GM18858 (cell line): ENCODE data around the gene RXRA.

Experiments used
- ATAC-seq: cut with Tn5 transposase; IDR thresholded peaks from one replicate; pipeline ENCODE4 v1.9.1; 2021; ENCODE audit not compliant: unreplicated experiment

The RXRA gene

DNA sequence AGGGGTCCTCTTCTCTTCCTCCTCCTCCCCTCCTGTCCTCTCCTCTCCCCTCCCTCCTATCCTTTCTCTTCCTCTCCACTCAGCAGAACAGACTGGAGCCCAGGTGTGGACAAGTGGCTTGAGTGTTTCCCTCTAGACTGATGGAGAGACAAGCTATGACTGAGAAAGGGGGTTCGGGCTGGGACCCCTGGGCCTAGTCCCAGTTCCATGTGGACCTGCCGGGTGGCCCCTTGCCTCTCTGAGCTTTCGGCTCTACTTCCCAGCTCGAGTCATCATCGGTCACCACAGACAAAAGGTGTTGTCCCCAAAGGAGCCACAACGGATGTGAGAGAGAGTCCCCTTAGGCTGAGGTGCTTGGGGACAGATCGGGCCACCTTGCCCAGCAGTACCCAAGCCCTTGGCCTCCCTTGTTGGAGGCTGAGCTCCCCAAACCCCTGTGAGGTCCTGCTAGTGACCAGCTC lies 3.4 kb upstream of the RXRA start:
- ATAC-seq = no peak

GRCh38 chr9:134323741-134324358 lies 2.4 kb upstream of the RXRA start:
- no peak for ATAC-seq

DNA sequence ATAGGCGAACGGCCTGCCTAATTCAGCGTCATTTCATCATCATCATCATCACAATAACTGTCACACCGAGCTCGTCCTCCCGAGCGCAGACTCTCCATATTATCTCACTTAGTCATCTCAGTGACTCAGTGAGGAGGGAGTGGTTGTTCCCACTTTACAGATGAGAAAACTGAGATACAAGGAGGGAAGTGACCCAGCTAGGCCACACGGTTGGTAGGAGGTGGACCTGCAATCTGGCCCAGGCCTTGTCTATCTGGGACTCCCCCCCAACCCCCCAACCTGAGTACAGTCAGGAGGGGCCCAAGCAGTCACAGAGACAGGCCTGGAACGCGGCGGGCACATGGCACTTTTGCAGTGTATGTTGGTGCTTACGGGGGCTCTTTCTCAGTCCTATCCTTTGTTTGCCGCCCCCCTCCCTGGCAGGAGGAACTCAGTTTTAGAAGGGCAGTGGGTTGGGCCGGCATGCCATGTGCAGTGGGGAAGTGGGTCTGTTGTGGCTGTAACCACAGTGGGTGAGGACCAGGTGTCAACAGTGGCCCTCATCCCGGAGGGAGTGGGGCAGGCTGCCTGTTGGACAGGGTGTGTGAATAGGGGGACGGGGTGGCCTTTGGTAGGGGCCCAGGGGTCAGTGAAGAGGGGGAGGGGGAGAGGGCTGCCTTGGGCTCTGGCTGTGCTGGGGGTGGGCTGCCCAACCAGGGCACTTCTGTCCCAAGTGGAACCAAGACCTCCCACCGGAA lies 1.7 kb upstream of the RXRA start:
- no peak for ATAC-seq

GRCh38 chr9:134325096-134325812 lies 1.0 kb upstream of the RXRA start:
- no peak for ATAC-seq

- no peak for ATAC-seq
Observed at GRCh38 chr9:134326724-134327601, 708 bp downstream of the RXRA start.

DNA sequence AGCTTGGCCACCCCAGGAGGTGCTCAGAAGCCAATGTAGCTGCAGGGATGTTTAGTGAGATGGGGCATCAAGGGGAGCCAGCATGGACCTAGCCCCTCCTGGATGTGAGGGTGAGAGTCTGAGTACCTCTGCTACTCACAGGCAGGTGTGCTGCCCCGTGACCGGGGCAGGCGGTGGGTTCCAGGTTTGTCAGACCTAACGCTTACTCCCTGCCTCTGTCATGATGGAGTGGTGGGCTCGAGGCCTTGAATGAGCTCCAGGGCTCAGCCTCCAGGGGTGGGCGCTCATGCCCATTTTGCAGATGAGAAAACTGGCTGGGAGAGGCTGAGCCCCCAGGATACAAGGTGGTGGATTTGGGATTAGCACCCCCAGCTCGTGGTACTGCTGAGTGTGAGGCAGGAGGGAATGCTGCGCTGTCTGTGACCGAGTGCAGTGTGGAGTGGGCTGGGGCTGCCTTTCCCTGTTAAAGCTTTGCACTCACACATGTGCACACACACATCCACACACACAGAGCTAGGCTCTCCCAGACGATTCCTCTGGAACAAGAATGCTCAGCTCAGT lies 1.5 kb downstream of the RXRA start:
- ATAC-seq = no peak

- ATAC-seq = no peak
Observed at GRCh38 chr9:134328341-134328840, 2.1 kb downstream of the RXRA start.

DNA sequence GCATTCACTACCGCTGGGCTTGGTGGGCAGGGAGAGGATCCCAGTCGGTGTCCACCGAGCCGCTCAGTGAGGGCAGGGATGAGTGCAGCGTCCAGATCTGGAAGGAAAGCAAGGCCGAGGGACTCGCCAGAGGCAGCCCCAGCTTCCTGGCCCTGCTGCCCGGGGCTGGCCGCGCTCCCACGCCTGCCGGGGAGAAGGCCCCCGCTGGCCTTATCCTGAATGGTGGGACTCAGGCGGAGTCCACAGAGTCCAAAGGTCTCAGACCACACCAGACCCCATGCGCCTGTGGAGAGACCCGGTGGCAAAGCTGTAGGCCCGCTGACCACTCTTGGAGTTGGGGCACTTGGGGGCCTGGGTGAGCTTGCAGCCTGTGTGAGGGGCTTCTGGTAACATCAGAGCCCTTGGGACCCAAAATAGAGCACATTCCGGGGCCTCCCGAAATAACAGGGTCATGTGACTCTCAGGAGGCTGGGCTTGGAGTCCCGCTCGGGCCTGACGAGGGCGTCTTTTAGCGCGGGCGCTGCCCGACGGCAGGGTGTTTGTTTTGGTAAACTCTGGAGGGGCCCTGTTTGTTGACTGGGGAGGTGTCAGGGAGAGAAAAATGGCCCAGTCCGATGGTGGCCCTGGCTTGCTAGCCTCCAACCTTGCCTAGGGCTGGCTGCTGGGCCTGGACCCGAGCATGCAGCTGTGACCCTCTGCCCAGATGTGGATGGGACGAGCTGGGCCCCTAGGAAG lies 2.8 kb downstream of the RXRA start:
- no peak for ATAC-seq

GRCh38 chr9:134329576-134329855 lies 3.3 kb downstream of the RXRA start:
- ATAC-seq = no peak

- ATAC-seq = no peak
Observed at GRCh38 chr9:134329886-134330285, 3.6 kb downstream of the RXRA start.

DNA sequence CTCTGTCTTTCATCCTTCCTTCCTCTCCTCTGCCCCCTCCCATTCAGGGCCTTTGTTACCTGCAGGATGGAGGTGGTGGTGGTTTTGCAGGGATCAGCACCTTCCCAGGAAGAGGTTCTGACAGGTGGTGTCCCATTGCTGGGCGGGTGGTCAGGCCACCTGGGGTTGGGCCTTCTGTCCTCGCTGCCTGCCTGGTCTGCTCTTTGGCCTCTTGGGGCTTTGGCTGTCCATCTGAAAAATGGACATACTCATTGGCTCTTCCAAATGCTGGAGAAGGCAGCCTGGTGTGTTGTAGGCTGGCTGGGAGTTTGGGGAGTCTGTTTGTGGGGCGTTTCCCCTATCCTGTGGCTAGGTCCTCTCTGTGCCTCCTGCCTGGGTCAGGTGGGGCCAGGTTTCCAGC lies 4.3 kb downstream of the RXRA start:
- ATAC-seq = no peak

GRCh38 chr9:134331186-134332025 lies 5.2 kb downstream of the RXRA start:
- ATAC-seq = no peak

GRCh38 chr9:134332266-134332665 lies 6.0 kb downstream of the RXRA start:
- no peak for ATAC-seq

DNA sequence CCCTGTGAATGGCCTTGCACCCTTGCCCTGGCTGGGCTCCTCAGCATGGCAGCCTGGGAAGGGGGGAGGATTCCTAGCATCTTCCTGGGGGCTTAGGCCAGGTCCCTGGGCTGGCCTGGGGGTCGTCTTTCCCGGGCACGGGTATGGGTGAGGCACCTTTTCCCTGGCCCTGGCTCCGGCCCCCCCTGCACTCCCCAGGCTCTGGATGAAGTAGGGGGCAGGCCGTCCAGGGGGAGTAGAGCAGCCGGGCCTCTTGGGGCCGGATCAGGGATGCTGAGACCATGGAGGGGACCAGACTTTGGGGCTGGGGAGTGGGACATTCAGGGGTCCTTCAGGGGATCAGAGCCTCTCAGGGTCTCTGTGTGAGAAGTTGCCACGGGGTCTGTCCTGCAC lies 6.6 kb downstream of the RXRA start:
- no peak for ATAC-seq

GRCh38 chr9:134333234-134333873 lies 7.1 kb downstream of the RXRA start:
- no peak for ATAC-seq

- ATAC-seq = no peak
Observed at GRCh38 chr9:134333874-134334581, 7.8 kb downstream of the RXRA start.

GRCh38 chr9:134335061-134335460 lies 8.8 kb downstream of the RXRA start:
- ATAC-seq = no peak
